Measurements from ENCODE around the gene CD33. TPM values are rescaled to one million over a fixed set of nuclear protein-coding genes. Genes with fewer than 3 reads are reported as not detected.
A peak's percentile ranks its signal among the peaks of the same experiment; 100 is the strongest.

Gene CD33
- total and polyA plus RNA-seq, 8 donors = 3.3 to 26.4 (median 4.3) TPM

GRCh38 chr19:51220996-51221395 lies 3.9 kb upstream of the CD33 start:
- no peak for DNase-seq
- intact Hi-C loops (cut with DNase I) = no loop called here
- H3K9me3 ChIP-seq = no peaks in the 10 kb centered on the region
- H3K27ac ChIP-seq = no peak overlapping the region
- H3K36me3 ChIP-seq = no peaks in the 10 kb centered on the region
- no peak for TF ChIP-seq CTCF (IDR thresholded peaks at IDR 0.05)
- ATAC-seq = no peak
- H3K27me3 ChIP-seq = peaks cover 0 to 17% of the 10 kb centered on the region in 2 donors
- peaks cover 0 to 7% of the 10 kb centered on the region in 2 donors for H3K4me1 ChIP-seq
- H3K4me3 ChIP-seq = no peak overlapping the region

GRCh38 chr19:51224163-51224641 lies 678 bp upstream of the CD33 start:
- Histone ChIP-seq H3K9me3 (no peaks in the 10 kb centered on the region), H3K4me3 (no peak overlapping the region), H3K27ac (peak overlapping the region in 1 of 2 donors; percentile 78), H3K27me3 (peaks cover 0 to 17% of the 10 kb centered on the region in 2 donors), H3K4me1 (peaks cover 0 to 16% of the 10 kb centered on the region in 2 donors), H3K36me3 (no peaks in the 10 kb centered on the region)
- DNase-seq = no peak
- no peak for ATAC-seq
- intact Hi-C loops (cut with DNase I) = no loop called here
- TF ChIP-seq CTCF (IDR thresholded peaks at IDR 0.05) = no peak

GRCh38 chr19:51226067-51226466 lies 1.2 kb downstream of the CD33 start:
- DNase-seq (no peak), ATAC-seq (no peak)
- Histone ChIP-seq H3K4me3 (peak overlapping the region in 1 of 2 donors; percentile 47), H3K27me3 (peaks cover 0 to 9% of the 10 kb centered on the region in 2 donors), H3K27ac (peak overlapping the region in 1 of 2 donors; percentile 78), H3K4me1 (peaks cover 0 to 16% of the 10 kb centered on the region in 2 donors), H3K9me3 (no peaks in the 10 kb centered on the region), H3K36me3 (no peaks in the 10 kb centered on the region)
- TF ChIP-seq CTCF (IDR thresholded peaks at IDR 0.05) = no peak
- intact Hi-C loops (cut with DNase I) = no loop called here

- intact Hi-C loops (cut with DNase I) = no loop called here
- TF ChIP-seq CTCF (IDR thresholded peaks at IDR 0.05) = no peak
- H3K27ac ChIP-seq = no peak overlapping the region
- H3K27me3 ChIP-seq = peaks cover 0 to 17% of the 10 kb centered on the region in 2 donors
- no peaks in the 10 kb centered on the region for H3K36me3 ChIP-seq
- no peaks in the 10 kb centered on the region for H3K9me3 ChIP-seq
- peaks cover 0 to 16% of the 10 kb centered on the region in 2 donors for H3K4me1 ChIP-seq
- no peak overlapping the region for H3K4me3 ChIP-seq
- DNase-seq = no peak
- no peak for ATAC-seq
These were observed 2.4 kb downstream of the CD33 start for GRCh38 chr19:51227326-51227725.

GRCh38 chr19:51227966-51228365 lies 3.1 kb downstream of the CD33 start:
- Histone ChIP-seq H3K27me3 (peaks cover 0 to 19% of the 10 kb centered on the region in 2 donors), H3K27ac (no peak overlapping the region), H3K36me3 (no peaks in the 10 kb centered on the region), H3K4me3 (no peak overlapping the region), H3K4me1 (peaks cover 0 to 16% of the 10 kb centered on the region in 2 donors), H3K9me3 (no peaks in the 10 kb centered on the region)
- no peak for TF ChIP-seq CTCF (IDR thresholded peaks at IDR 0.05)
- ATAC-seq (no peak), DNase-seq (no peak)
- intact Hi-C loops (cut with DNase I) = no loop called here
